Stimulated activated naive CD8-positive, alpha-beta T cell treated with anti-CD3 and anti-CD28 coated beads, Interleukin-15, amount 100 ng/mL, for 72 hours (primary cell): ENCODE data around the gene GJB1.
"Not testable (repeated sequence)": the region's sequence is repeated elsewhere in the genome, so short reads cannot be mapped to it uniquely, and the experiment has no call there.

Experiments used
- ATAC-seq: fragments of 150-1000 bp; cut with Tn5 transposase; 2 replicates; pipeline ENCODE4 v1.10.0; 2021; ENCODE audit warnings: mild to moderate bottlenecking, moderate library complexity
- DNase-seq, 2 donors: peaks; one replicate each; pipeline ENCODE4 v3.0.0; 2021 to 2022
- H3K27ac Mint-ChIP-seq, 2 donors: one replicate each; pipeline ENCODE4 v1.8.0; 2022; ENCODE audit warnings: mild to moderate bottlenecking in 2 of 2, mixed read lengths in 2 of 2, moderate library complexity in 2 of 2
- H3K27me3 Mint-ChIP-seq: one replicate; pipeline ENCODE4 v1.8.0; 2022; ENCODE audit warnings: mixed read lengths
- H3K4me1 Mint-ChIP-seq: one replicate; pipeline ENCODE4 v1.8.0; 2022; ENCODE audit warnings: mild to moderate bottlenecking, mixed read lengths
- H3K4me3 Mint-ChIP-seq, 2 donors: one replicate each; pipeline ENCODE4 v1.8.0; 2022; ENCODE audit warnings: mild to moderate bottlenecking in 2 of 2, mixed read lengths in 2 of 2, moderate library complexity in 1 of 2
- H3K9me3 Mint-ChIP-seq, 2 donors: one replicate each; pipeline ENCODE4 v1.8.0; 2022; ENCODE audit warnings: mixed read lengths in 2 of 2

Gene GJB1

GRCh38 chrX:71235482-71235881, 12.5 kb downstream of the GJB1 start:
- no peak overlapping the region for H3K4me3 Mint-ChIP-seq
- no peaks in the 10 kb centered on the region for H3K27me3 Mint-ChIP-seq
- H3K4me1 Mint-ChIP-seq, result peaks cover 3% of the 10 kb centered on the region
- H3K27ac Mint-ChIP-seq, result peak overlapping the region in 1 of 2 donors; percentile 79
- no peaks in the 10 kb centered on the region for H3K9me3 Mint-ChIP-seq
- no peak for ATAC-seq
- DNase-seq, result no peak

- no peak overlapping the region for H3K4me3 Mint-ChIP-seq
- H3K4me1 Mint-ChIP-seq, result peaks cover 5% of the 10 kb centered on the region
- H3K27me3 Mint-ChIP-seq, result no peaks in the 10 kb centered on the region
- no peaks in the 10 kb centered on the region for H3K9me3 Mint-ChIP-seq
- ATAC-seq, result no peak
- H3K27ac Mint-ChIP-seq, result no peak overlapping the region
- DNase-seq, result no peak
Measured at GRCh38 chrX:71236836-71237235, 13.8 kb downstream of the GJB1 start.

- Mint-ChIP-seq H3K4me3 (no peak overlapping the region), H3K9me3 (no peaks in the 10 kb centered on the region), H3K4me1 (peaks cover 5% of the 10 kb centered on the region), H3K27ac (peak overlapping the region; percentile 30 to 49), H3K27me3 (no peaks in the 10 kb centered on the region)
- DNase-seq (no peak), ATAC-seq (no peak)
Measured at GRCh38 chrX:71239781-71240180, 16.8 kb downstream of the GJB1 start.

- DNase-seq, result no peak
- no peak for ATAC-seq
- H3K4me3 Mint-ChIP-seq, result no peak overlapping the region
- no peak overlapping the region for H3K27ac Mint-ChIP-seq
- H3K4me1 Mint-ChIP-seq, result peaks cover 5% of the 10 kb centered on the region
- no peaks in the 10 kb centered on the region for H3K9me3 Mint-ChIP-seq
- H3K27me3 Mint-ChIP-seq, result no peaks in the 10 kb centered on the region
Measured at GRCh38 chrX:71241301-71241700, 18.3 kb downstream of the GJB1 start.

GRCh38 chrX:71244359-71245128, 21.5 kb downstream of the GJB1 start:
- no peak for ATAC-seq
- H3K9me3 Mint-ChIP-seq, result no peaks in the 10 kb centered on the region
- H3K4me1 Mint-ChIP-seq, result peaks cover 5% of the 10 kb centered on the region
- no peak overlapping the region for H3K4me3 Mint-ChIP-seq
- no peaks in the 10 kb centered on the region for H3K27me3 Mint-ChIP-seq
- peak overlapping the region in 1 of 2 donors; percentile 12 for H3K27ac Mint-ChIP-seq
- DNase-seq, result no peak

GRCh38 chrX:71245159-71245558, 22.1 kb downstream of the GJB1 start:
- no peaks in the 10 kb centered on the region for H3K27me3 Mint-ChIP-seq
- DNase-seq (no peak), ATAC-seq (no peak)
- H3K4me3 Mint-ChIP-seq, result no peak overlapping the region
- H3K9me3 Mint-ChIP-seq, result no peaks in the 10 kb centered on the region
- peaks cover 8% of the 10 kb centered on the region for H3K4me1 Mint-ChIP-seq
- peak overlapping the region in 1 of 2 donors; percentile 30 for H3K27ac Mint-ChIP-seq

- H3K27ac Mint-ChIP-seq, result no peak overlapping the region
- H3K4me3 Mint-ChIP-seq, result no peak overlapping the region
- H3K9me3 Mint-ChIP-seq, result no peaks in the 10 kb centered on the region
- DNase-seq, result no peak
- ATAC-seq, result no peak
- H3K4me1 Mint-ChIP-seq, result peaks cover 42% of the 10 kb centered on the region
- H3K27me3 Mint-ChIP-seq, result no peaks in the 10 kb centered on the region
Measured at GRCh38 chrX:71250841-71251240, 27.8 kb downstream of the GJB1 start.

- peak overlapping the region; percentile 85 to 88 for H3K4me3 Mint-ChIP-seq
- H3K9me3 Mint-ChIP-seq, result no peaks in the 10 kb centered on the region
- no peaks in the 10 kb centered on the region for H3K27me3 Mint-ChIP-seq
- no peak for DNase-seq
- H3K27ac Mint-ChIP-seq, result peak overlapping the region in 1 of 2 donors; percentile 81
- H3K4me1 Mint-ChIP-seq, result peaks cover 48% of the 10 kb centered on the region
- ATAC-seq, result no peak
Measured at GRCh38 chrX:71251466-71251973, 28.5 kb downstream of the GJB1 start.

- ATAC-seq (no peak), DNase-seq (no peak)
- peaks cover 53% of the 10 kb centered on the region for H3K4me1 Mint-ChIP-seq
- H3K27me3 Mint-ChIP-seq, result no peaks in the 10 kb centered on the region
- peak overlapping the region; percentile 85 to 88 for H3K4me3 Mint-ChIP-seq
- peak overlapping the region in 1 of 2 donors; percentile 83 for H3K27ac Mint-ChIP-seq
- no peaks in the 10 kb centered on the region for H3K9me3 Mint-ChIP-seq
Measured at GRCh38 chrX:71252221-71252620, 29.2 kb downstream of the GJB1 start.

- H3K27ac Mint-ChIP-seq, result peak overlapping the region; percentile 91 to 98
- H3K4me1 Mint-ChIP-seq, result peaks cover 53% of the 10 kb centered on the region
- DNase-seq (peak; percentile 35 to 53), ATAC-seq (no peak)
- no peaks in the 10 kb centered on the region for H3K9me3 Mint-ChIP-seq
- H3K27me3 Mint-ChIP-seq, result no peaks in the 10 kb centered on the region
- H3K4me3 Mint-ChIP-seq, result peak overlapping the region; percentile 85 to 88
Measured at GRCh38 chrX:71253253-71254091, 30.4 kb downstream of the GJB1 start.

GRCh38 chrX:71254092-71254963, 31.3 kb downstream of the GJB1 start, which contains the start of gene ZMYM3:
Gene ZMYM3, minus strand, starts transcription at chrX:71254140. Its CDS starts 885 bp downstream, at chrX:71253255.
- Mint-ChIP-seq H3K27ac (peak within 1 kb of the TSS; percentile 91 to 98), H3K9me3 (no peaks in the 10 kb centered on the region), H3K27me3 (no peaks in the 10 kb centered on the region), H3K4me3 (peak within 1 kb of the TSS; percentile 85 to 88), H3K4me1 (peaks cover 53% of the 10 kb centered on the region)
- peak; percentile 79 to 85 for DNase-seq
- ATAC-seq, result peak; percentile 91

GRCh38 chrX:71256051-71256450, 33.0 kb downstream of the GJB1 start:
- Mint-ChIP-seq H3K9me3 (no peaks in the 10 kb centered on the region), H3K27me3 (no peaks in the 10 kb centered on the region), H3K27ac (no peak overlapping the region), H3K4me1 (peaks cover 43% of the 10 kb centered on the region), H3K4me3 (peak overlapping the region in 1 of 2 donors; percentile 85)
- DNase-seq (no peak), ATAC-seq (no peak)

- no peak overlapping the region for H3K27ac Mint-ChIP-seq
- H3K27me3 Mint-ChIP-seq, result no peaks in the 10 kb centered on the region
- DNase-seq (no peak), ATAC-seq (no peak)
- no peak overlapping the region for H3K4me3 Mint-ChIP-seq
- H3K4me1 Mint-ChIP-seq, result peaks cover 35% of the 10 kb centered on the region
- H3K9me3 Mint-ChIP-seq, result no peaks in the 10 kb centered on the region
Measured at GRCh38 chrX:71256856-71257255, 33.8 kb downstream of the GJB1 start.

GRCh38 chrX:71268624-71269023, 45.6 kb downstream of the GJB1 start:
- not testable (repeated sequence) for ATAC-seq, H3K4me1 Mint-ChIP-seq, H3K9me3 Mint-ChIP-seq, H3K27ac Mint-ChIP-seq, H3K27me3 Mint-ChIP-seq, H3K4me3 Mint-ChIP-seq, DNase-seq

GRCh38 chrX:71269801-71270395, 46.9 kb downstream of the GJB1 start:
- Mint-ChIP-seq H3K4me1 (no peaks in the 10 kb centered on the region), H3K4me3 (no peak overlapping the region), H3K27me3 (no peaks in the 10 kb centered on the region), H3K9me3 (no peaks in the 10 kb centered on the region), H3K27ac (no peak overlapping the region)
- ATAC-seq, result no peak
- DNase-seq, result no peak
